GM19240 (cell line): ENCODE data around the gene XXYLT1.
A peak's percentile ranks its signal among the peaks of the same experiment; 100 is the strongest.
"Not testable (repeated sequence)": the region's sequence is repeated elsewhere in the genome, so short reads cannot be mapped to it uniquely, and the experiment has no call there.

Source experiments
- DNase-seq: peaks from one replicate; pipeline ENCODE4 v3.0.0; 2011; ENCODE audit warnings: low spot score; ENCODE audit not compliant: insufficient read length

XXYLT1 gene

GRCh38 chr3:195114786-195115599 is 156.0 kb downstream of the XXYLT1 start:
- no peak for DNase-seq

DNA sequence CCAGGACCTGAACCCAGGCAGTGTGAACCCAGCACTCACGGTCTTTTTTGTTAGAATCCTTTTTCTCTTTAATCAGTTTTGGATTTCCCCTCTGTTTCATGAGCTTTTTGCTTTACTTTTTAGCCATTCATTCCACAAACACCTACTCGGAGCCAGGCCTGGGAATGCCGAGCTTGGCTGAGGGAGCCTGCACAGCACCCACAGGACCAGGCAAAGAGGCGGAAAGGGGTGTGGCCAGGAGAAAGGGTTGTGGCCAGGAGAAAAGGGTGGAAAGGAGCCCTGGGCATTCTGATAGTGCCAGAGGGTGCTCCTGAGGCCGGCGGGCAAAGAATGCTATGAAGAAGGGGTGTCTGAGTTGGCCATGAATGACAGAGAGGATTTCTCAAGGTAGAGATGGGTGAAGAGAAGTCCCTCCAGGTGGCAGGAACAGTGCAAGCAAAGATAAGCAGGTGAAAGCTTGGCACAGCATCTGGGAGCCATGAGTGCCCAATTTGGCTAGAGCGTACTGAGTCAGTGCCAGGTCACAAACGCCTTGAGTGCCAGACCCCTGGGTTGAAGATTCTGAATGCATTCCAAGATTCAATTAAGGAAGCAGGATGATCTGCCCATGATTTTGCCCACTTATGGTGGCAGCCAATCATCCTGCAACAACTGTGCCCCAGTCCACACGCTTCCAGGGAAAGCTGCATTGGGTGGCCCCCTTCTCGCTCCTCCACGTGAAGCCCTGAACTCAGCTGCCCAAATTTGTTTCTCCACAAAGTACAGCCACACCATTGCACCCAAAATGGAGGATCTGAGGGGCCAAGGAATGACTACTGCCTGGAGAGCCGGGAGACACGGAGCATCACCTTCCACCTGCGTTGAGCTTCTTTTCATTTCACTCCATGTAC is 157.2 kb downstream of the XXYLT1 start:
- no peak for DNase-seq

GRCh38 chr3:195113048-195113447 is 157.9 kb downstream of the XXYLT1 start:
- no peak for DNase-seq

DNA sequence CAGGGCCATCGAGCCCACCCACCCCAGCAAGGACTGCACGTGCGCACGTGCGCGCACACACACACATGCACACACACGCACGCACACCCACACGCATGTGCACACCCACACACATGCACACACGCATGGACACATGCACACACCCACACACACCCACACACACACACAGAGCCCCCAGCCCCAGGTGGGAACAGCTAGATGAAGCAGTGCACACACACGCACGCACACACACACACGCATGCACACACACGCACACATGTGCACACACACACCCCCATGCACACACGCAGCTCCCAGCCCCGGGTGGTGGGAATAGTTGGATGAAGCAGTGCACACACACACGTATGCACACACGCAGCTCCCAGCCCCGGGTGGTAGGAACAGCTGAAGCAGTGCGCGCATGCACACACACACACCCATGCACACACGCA is 158.6 kb downstream of the XXYLT1 start:
- no peak for DNase-seq

- no peak for DNase-seq
These were observed 159.2 kb downstream of the XXYLT1 start for GRCh38 chr3:195111766-195112165.

DNA sequence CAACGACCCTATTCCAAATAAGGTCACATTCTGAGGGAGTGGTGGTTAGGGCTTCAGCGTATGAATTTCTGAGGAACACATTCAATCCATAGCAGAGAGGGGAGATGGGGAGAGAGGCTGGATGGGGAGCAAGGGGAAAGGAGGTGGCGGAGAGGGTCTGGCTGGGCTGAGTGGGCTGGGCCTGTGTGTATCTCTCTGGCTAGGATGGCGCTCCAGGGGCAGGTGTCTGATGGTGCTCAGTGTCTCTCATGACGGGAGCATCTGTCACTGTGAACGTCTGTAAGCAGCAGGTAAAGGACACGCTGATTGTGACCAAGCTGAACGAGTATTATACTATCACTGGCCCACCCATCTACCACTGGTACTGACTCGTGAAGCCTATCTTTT is 159.6 kb downstream of the XXYLT1 start:
- DNase-seq: no peak

GRCh38 chr3:195110647-195111318 is 160.2 kb downstream of the XXYLT1 start:
- DNase-seq: no peak

- no peak for DNase-seq
These were observed 161.8 kb downstream of the XXYLT1 start for GRCh38 chr3:195109098-195109657.

DNA sequence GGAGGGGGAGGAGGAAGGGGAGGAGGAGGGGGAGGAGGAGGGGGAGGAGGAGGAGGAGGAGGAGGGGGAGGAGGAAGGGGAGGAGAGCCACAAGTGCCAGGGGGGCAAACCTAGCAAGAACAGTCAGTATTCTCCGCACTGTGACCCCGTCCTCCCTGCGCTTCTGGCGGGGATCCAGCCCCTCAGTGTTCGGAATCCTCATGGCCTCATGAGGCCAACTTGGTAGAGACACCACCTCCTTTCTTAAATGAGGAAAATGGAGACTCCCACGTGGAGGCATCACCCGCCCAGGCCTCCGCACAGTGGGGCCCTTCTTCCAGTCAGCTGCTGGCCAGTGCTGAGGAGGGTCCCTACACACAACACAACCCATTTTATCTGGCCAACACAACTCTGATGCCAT is 163.4 kb downstream of the XXYLT1 start:
- no peak for DNase-seq

DNA sequence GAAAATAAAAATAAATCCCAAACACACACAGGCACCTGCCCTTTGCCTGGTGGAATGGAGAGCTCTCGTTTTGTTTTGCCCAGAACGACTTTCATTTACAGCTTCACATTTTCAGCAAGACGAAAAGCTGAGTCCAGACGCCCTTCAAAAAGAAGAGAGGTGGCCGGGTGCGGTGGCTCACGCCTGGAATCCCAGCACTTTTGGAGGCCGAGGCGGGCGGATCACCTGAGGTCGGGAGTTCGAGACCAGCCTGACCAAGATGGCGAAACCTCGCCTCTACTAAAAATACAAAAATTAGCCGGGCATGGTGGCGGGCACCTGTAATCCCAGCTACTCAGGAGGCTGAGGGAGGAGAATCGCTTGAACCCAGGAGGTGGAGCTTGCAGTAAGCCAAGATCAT is 163.9 kb downstream of the XXYLT1 start:
- not testable (repeated sequence) for DNase-seq

DNA sequence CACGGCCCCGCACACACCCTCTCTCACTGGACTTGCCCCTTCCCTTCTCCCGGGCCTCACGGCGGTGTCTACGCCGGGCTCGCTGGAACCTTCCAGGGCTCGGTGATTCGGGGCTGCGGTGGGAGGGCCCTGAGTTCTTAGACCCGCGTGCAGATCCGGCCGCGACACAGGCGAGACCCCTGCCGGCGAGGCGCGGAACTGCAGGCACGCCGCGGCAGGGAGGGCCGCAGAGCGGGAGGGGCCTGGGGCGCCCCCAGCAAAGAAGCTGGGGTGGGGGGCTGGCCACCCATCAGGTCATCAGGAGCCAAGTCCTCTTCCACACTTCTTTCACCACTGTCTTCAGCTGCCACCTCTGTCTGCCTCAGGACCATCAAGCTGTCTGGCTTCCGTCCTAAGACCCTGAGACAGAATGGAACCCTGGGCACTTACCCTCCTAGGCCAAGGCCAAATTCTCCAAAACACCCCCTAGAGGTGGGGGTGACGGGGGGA is 164.5 kb downstream of the XXYLT1 start:
- DNase-seq: peak; percentile 72

GRCh38 chr3:195105841-195106417 is 165.0 kb downstream of the XXYLT1 start:
- no peak for DNase-seq

DNA sequence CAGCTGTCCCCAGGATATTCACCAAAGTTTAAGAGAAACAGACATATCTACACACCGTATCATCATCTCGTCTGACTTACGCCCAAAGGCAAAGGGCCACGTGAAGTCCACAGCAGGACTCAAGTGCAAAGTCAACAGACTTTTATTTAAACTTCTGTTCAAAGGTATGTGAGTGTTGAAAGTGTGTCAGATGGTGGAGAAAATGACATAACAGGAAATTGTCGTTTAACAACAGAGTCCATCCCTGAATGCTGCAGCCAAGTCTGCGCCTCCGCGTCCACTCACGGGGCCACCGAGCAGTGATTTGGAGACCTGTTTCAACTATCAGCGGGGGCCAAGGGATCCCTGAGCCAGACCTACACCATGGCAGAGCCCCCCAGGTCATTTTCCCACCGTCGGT is 165.6 kb downstream of the XXYLT1 start:
- no peak for DNase-seq

GRCh38 chr3:195104340-195104739 is 166.6 kb downstream of the XXYLT1 start:
- DNase-seq: no peak

- DNase-seq: no peak
These were observed 167.3 kb downstream of the XXYLT1 start for GRCh38 chr3:195103623-195104022.

GRCh38 chr3:195102609-195103467 is 168.1 kb downstream of the XXYLT1 start:
- no peak for DNase-seq

DNA sequence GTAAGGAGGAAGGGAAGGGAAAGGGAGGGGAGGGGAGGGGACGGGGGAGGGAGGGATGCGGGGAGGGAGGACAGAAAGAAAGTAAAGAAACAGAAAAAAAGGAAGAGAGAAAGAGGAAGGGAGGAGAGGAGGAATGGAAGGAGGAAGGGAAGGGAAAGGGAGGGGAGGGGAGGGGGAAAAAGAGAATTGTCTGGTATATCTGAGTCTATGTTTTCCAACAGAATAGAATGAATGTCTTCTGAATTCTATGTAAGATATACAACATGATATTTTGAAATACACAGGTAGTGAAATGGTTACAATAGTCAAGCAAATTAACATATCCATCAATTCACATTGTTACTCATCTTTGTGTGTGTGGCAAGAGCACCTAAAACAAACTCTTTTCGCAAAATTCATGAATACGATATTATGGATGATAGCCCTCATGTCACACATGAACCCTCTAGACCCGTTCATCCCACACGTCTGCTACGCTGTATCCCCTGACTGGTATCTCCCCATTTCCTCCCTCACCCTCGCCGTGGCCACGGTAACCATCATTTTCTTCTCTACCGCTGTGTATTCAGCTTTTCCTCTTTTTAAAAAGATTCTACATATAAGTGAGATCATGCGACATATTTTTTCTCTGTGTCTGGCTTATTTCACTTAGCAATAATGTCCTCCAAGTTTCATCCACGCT is 168.9 kb downstream of the XXYLT1 start:
- DNase-seq: no peak

GRCh38 chr3:195101001-195101583 is 169.9 kb downstream of the XXYLT1 start:
- DNase-seq: no peak
